Activated B cell treated with CpG ODN at 0.5 μM for 24 hours (primary cell): ENCODE measurements around the gene CCDC154. TPM values are rescaled to one million over a fixed set of nuclear protein-coding genes. Genes with fewer than 3 reads are reported as not detected.

Source experiments
- ATAC-seq: fragments of 200-7000 bp; cut with Tn5 transposase; one replicate; pipeline ENCODE4 v1.10.0; 2021; ENCODE audit warnings: low read depth, mild to moderate bottlenecking, moderate library complexity
- CTCF ChIA-PET: fragments of 350-600 bp; sonication (Branson Sonifier 250); formaldehyde crosslinking; loops from one replicate; lab custom pipeline; 2021; ENCODE audit warnings: antibody characterized with exemption; lab: Charles Lee
- POLR2A ChIA-PET: fragments of 350-600 bp; sonication (Branson Sonifier 250); formaldehyde crosslinking; loops from one replicate; lab custom pipeline; 2021; ENCODE audit warnings: antibody characterized with exemption; lab: Charles Lee
- DNase-seq: peaks from one replicate; pipeline ENCODE4 v3.0.0; 2022
- H3K27ac Mint-ChIP-seq: one replicate; pipeline ENCODE4 v1.8.0; 2020; ENCODE audit warnings: mixed read lengths
- H3K27me3 Mint-ChIP-seq: one replicate; pipeline ENCODE4 v1.8.0; 2021; ENCODE audit warnings: mixed read lengths
- H3K36me3 Mint-ChIP-seq: one replicate; pipeline ENCODE4 v1.8.0; 2021; ENCODE audit warnings: low read depth, mixed read lengths
- H3K4me1 Mint-ChIP-seq: one replicate; pipeline ENCODE4 v1.8.0; 2021; ENCODE audit warnings: mixed read lengths
- H3K4me3 Mint-ChIP-seq: one replicate; pipeline ENCODE4 v1.8.0; 2020; ENCODE audit warnings: mild to moderate bottlenecking, mixed read lengths
- H3K9me3 Mint-ChIP-seq: one replicate; pipeline ENCODE4 v1.8.0; 2020; ENCODE audit warnings: mixed read lengths
- CTCF ChIP-seq: fragments of 200-600 bp; IDR thresholded peaks from one replicate; pipeline ENCODE4 v1.8.0; 2022; ENCODE audit warnings: antibody characterized with exemption, mild to moderate bottlenecking
- intact Hi-C: fragments of 100-400 bp; cut with micrococcal nuclease; formaldehyde crosslinking; loops from one replicate; pipeline ENCODE4 v1.15.1; 2024
- total RNA-seq: library from RNA; stranded (reverse); gene quantifications from 2 replicates; pipeline ENCODE4 v1.2.3, GENCODE V29; 2022

The CCDC154 gene
- total RNA-seq, 1 donor from 2014 or later, result 6.7 TPM

GRCh38 chr16:1491327-1491726, 47.0 kb upstream of the CCDC154 start:
- intact Hi-C loops, result no loop called here
- Mint-ChIP-seq H3K27ac (peak overlapping the region; percentile 56), H3K36me3 (peaks cover 11% of the 10 kb centered on the region), H3K27me3 (no peaks in the 10 kb centered on the region), H3K4me1 (peaks cover 18% of the 10 kb centered on the region), H3K9me3 (no peaks in the 10 kb centered on the region), H3K4me3 (no peak overlapping the region)
- ChIA-PET CTCF (no interaction called here), POLR2A (interaction anchor here (0.6 to 3.6 kb wide), 6 partner anchors 9 to 195 kb away, joined by 4 to 16 read pairs (median 5); no protein-coding TSS in a partner anchor)
- ATAC-seq (no peak), DNase-seq (no peak)
- TF ChIP-seq CTCF, result no peak

GRCh38 chr16:1489077-1489476, 44.7 kb upstream of the CCDC154 start:
- Mint-ChIP-seq H3K27me3 (no peaks in the 10 kb centered on the region), H3K9me3 (no peaks in the 10 kb centered on the region), H3K4me3 (no peak overlapping the region), H3K36me3 (peaks cover 4% of the 10 kb centered on the region), H3K4me1 (peaks cover 12% of the 10 kb centered on the region), H3K27ac (no peak overlapping the region)
- ATAC-seq (no peak), DNase-seq (no peak)
- intact Hi-C loops, result no loop called here
- no peak for TF ChIP-seq CTCF
- ChIA-PET CTCF (no interaction called here), POLR2A (interaction anchor here (0.7 kb wide), 1 partner anchor 13 kb away, joined by 8 read pairs; no protein-coding TSS in a partner anchor)

GRCh38 chr16:1488619-1489018, 44.3 kb upstream of the CCDC154 start, which contains the start of gene PTX4:
PTX4 (minus strand) TSS chr16:1488944; CDS start chr16:1488909, 35 bp downstream.
- peaks cover 12% of the 10 kb centered on the region for H3K4me1 Mint-ChIP-seq
- TF ChIP-seq CTCF, result no peak
- DNase-seq, result no peak
- H3K9me3 Mint-ChIP-seq, result no peaks in the 10 kb centered on the region
- ATAC-seq, result no peak
- CTCF ChIA-PET, result no interaction called here
- H3K4me3 Mint-ChIP-seq, result no peak within 1 kb of the TSS
- no peaks in the 10 kb centered on the region for H3K27me3 Mint-ChIP-seq
- POLR2A ChIA-PET, result interaction anchor here (0.7 kb wide), 1 partner anchor 12 kb away, joined by 8 read pairs; no protein-coding TSS in a partner anchor
- H3K27ac Mint-ChIP-seq, result no peak within 1 kb of the TSS
- H3K36me3 Mint-ChIP-seq, result peaks cover 2% of the 10 kb centered on the region
- intact Hi-C loops, result no loop called here

- Mint-ChIP-seq H3K27ac (no peak overlapping the region), H3K4me1 (peaks cover 12% of the 10 kb centered on the region), H3K4me3 (no peak overlapping the region), H3K27me3 (no peaks in the 10 kb centered on the region), H3K36me3 (peaks cover 2% of the 10 kb centered on the region), H3K9me3 (no peaks in the 10 kb centered on the region)
- ATAC-seq (no peak), DNase-seq (no peak)
- CTCF ChIA-PET, result no interaction called here
- POLR2A ChIA-PET, result no interaction called here
- intact Hi-C loops, result no loop called here
- no peak for TF ChIP-seq CTCF
These were observed 43.8 kb upstream of the CCDC154 start for GRCh38 chr16:1488054-1488601.

GRCh38 chr16:1487395-1488053, 43.2 kb upstream of the CCDC154 start:
- no peaks in the 10 kb centered on the region for H3K9me3 Mint-ChIP-seq
- POLR2A ChIA-PET, result interaction anchor here (0.6 kb wide), 1 partner anchor 15 kb away, joined by 3 read pairs; no protein-coding TSS in a partner anchor
- no peak overlapping the region for H3K4me3 Mint-ChIP-seq

More at GRCh38 chr16:1487395-1488053, 43.2 kb upstream of the CCDC154 start:
- no peak for DNase-seq
- Mint-ChIP-seq H3K4me1 (peaks cover 10% of the 10 kb centered on the region), H3K27ac (no peak overlapping the region), H3K27me3 (no peaks in the 10 kb centered on the region), H3K36me3 (no peaks in the 10 kb centered on the region)
- no peak for TF ChIP-seq CTCF
- CTCF ChIA-PET, result no interaction called here
- ATAC-seq, result no peak
- intact Hi-C loops, result no loop called here
